ENCODE results near the gene BPHL.

GRCh38 chr6:3194535-3195419, 76.3 kb downstream of the BPHL start:
- no peak for TF ChIP-seq CTCF (conservative IDR thresholded peaks at IDR 0.05 in 1 of 2, IDR thresholded peaks at IDR 0.05 in 1 of 2; ENCODE audit: extremely low read depth in 1 of 2, insufficient read depth in 1 of 2, low read depth in 1 of 2, low read length in 2 of 2)
- TF ChIP-seq EZH2 (IDR thresholded peaks at IDR 0.05; ENCODE audit: borderline replicate concordance, low read length) = no peak

Data from mammary epithelial cell (primary cell).